Stimulated activated CD4-positive, alpha-beta T cell treated with anti-CD3 and anti-CD28 coated beads, Interleukin-1b, Interleukin-23, amount 100 ng/mL, for 24 hours (primary cell): ENCODE results near the gene NUP214.
A peak's percentile ranks its signal among the peaks of the same experiment; 100 is the strongest.

Source experiments
- DNase-seq, 4 experiments: peaks; one replicate each; pipeline ENCODE4 v3.0.0-alpha.2; 2020; ENCODE audit warnings: low read depth in 4 of 4, low spot score in 1 of 4

The NUP214 gene

GRCh38 chr9:131125288-131126058 is at the start of gene NUP214:
NUP214 (plus strand) TSS chr9:131125586; CDS start chr9:131125705, 119 bp downstream.
- DNase-seq = peak; percentile 99 to 100 (median 100)

- DNase-seq = no peak
Measured at GRCh38 chr9:131076347-131077195, 48.8 kb upstream of the NUP214 start.

GRCh38 chr9:131078427-131079366 is 46.7 kb upstream of the NUP214 start:
- DNase-seq = no peak

GRCh38 chr9:131080589-131080988 is 44.8 kb upstream of the NUP214 start:
- no peak for DNase-seq

- DNase-seq = no peak
Measured at GRCh38 chr9:131081868-131082267, 43.5 kb upstream of the NUP214 start.

- no peak for DNase-seq
Measured at GRCh38 chr9:131082774-131083512, 42.4 kb upstream of the NUP214 start.

- no peak for DNase-seq
Measured at GRCh38 chr9:131084661-131085369, 40.6 kb upstream of the NUP214 start.

- DNase-seq = no peak
Measured at GRCh38 chr9:131085370-131086122, 39.8 kb upstream of the NUP214 start.

- DNase-seq = no peak
Measured at GRCh38 chr9:131087354-131087893, 38.0 kb upstream of the NUP214 start.

GRCh38 chr9:131090025-131090787 is 35.2 kb upstream of the NUP214 start:
- no peak for DNase-seq

- no peak for DNase-seq
Measured at GRCh38 chr9:131091352-131091992, 33.9 kb upstream of the NUP214 start.

- DNase-seq = no peak
Measured at GRCh38 chr9:131092030-131092429, 33.4 kb upstream of the NUP214 start.

GRCh38 chr9:131092548-131093440 is 32.6 kb upstream of the NUP214 start:
- no peak for DNase-seq

- DNase-seq = no peak
Measured at GRCh38 chr9:131094015-131094414, 31.4 kb upstream of the NUP214 start.

- no peak for DNase-seq
Measured at GRCh38 chr9:131094622-131095021, 30.8 kb upstream of the NUP214 start.

- DNase-seq = no peak
Measured at GRCh38 chr9:131095666-131096268, 29.6 kb upstream of the NUP214 start.
